ENCODE data around the gene EIF3K.
A peak's percentile ranks its signal among the peaks of the same experiment; 100 is the strongest.
"Not testable (repeated sequence)": the region's sequence is repeated elsewhere in the genome, so short reads cannot be mapped to it uniquely, and the experiment has no call there.

Gene EIF3K

DNA sequence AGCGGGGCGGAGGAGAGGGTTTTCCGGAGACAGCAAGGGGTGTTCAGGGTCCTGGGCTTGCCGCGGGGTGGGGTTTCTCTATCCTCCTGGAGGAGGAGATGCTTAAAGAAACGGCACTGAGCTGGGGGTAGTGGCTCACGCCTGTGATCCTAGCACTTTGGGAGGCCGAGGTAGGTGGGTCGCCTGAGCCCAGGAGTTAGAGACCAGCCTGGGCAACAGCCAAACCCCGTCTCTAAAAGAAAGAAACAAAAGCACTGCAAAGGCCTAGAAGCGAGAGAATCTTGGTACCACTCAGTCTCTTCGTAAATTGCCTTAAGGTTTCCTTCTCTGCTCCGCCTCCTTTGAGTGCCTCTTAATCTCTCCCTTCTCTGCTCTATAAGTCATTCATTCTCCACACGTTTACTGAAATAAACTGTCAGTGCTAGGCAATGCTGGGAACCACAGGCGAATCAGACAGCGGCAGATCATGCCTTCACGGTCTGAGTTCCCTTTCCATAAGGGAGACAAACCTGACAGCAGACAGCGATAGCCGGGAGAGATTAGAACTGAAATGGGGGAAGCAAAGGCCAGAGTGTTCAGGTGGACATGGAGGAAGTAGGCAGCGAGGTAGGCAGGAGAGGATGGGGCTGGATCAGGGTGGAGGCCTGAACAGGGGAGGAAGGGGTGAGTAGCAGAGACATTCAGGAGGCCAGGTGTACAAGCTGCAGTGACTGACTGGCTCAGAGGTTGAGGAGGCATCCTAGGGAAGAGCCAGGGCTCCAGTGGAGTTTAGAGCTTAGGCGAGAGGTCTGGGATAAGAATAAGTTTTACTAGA is 580 bp downstream of the EIF3K start:
- no peak for DNase-seq

DNA sequence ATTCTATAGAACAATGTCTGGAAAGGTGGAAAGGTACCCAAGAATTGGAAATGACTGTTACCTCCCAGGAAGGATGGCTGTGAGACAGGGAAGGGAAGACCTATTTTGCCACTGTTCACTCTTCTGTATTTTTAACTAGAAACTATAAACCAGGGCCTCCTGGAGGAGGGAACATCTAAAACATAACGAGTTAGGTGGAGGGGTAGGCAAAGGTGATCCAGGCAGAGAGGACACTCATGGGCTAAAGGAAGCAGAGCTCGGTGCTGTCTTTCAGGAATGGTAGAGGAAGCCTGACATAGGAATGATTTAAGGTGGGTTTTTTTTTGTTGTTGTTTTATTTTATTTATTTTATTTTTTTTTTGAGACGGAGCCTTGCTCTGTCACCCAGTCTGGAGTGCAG is 5.8 kb downstream of the EIF3K start:
- DNase-seq: no peak

DNA sequence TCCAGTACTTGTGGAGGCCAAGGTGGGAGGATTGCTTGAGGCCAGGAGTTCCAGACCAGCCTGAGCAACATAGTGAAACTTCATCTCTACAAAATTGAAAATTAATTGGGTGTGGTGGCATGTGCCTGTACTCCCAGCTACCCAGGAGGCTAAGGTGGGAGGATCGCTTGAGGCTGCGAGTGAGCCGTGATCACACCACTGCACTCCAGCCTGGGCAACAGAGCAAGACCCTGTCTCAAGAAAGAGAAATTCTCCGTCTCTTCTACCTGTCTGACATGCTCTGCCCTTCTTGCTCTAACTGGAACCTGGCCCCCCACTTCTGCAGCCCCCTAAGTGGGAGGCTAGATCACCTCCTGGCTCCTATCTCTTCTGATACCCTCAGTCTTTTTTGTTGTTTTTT is 7.4 kb downstream of the EIF3K start:
- no peak for DNase-seq

DNA sequence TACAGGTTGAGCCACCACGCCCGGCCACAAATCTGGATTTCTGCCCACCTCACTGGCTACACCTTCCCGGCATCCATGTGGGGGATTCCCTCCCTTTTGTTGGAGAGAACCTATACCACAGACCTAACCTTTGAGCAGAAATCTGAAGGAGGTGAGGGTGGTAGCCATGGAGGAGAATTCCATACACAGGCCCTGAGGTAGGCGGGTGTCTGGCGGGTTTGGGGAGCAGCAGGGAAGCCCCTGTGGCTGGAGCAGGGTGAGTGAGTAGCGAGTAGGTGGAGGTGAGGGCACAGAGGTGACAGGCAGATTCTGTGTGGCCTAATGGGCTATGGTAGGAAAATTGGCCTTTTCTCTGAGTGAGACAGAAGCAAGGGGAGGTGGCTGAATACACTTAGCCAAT is 10.6 kb downstream of the EIF3K start:
- DNase-seq: no peak

DNA sequence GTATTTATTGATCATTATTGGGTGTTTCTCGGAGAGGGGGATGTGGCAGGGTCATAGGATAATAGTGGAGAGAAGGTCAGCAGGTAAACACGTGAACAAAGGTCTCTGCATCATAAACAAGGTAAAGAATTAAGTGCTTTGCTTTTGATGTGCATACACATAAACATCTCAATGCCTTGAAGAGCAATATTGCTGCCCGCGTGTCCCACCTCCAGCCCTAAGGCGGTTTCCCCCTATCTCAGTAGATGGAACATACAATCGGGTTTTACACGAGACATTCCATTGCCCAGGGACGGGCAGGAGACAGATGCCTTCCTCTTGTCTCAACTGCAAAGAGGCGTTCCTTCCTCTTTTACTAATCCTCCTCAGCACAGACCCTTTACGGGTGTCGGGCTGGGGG is 12.3 kb downstream of the EIF3K start:
- DNase-seq: not testable (repeated sequence)

DNA sequence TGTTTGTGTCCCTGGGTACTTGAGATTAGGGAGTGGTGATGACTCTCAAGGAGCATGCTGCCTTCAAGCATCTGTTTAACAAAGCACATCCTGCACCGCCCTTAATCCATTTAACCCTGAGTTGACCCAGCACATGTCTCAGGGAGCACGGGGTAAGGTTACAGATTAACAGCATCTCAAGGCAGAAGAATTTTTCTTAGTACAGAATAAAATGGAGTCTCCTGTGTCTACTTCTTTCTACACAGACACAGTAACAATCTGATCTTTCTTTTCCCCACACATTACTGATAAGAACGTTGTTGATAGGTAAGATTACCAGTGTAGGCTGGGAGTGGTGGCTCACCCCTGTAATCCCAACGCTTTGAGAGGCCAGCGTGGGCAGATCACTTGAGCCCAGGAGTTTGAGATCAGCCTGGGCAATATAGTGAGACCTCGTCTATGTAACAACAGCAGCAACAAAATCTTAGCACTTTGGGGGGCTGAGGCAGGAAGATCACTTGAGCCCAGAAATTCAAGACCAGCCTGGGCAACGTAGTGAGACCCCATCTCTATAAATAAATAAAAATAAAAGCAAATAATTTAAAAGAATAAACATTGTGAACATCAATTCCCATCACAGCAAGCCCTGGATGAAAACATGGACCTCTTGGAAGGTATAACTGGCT is 13.0 kb downstream of the EIF3K start:
- DNase-seq: not testable (repeated sequence)

DNA sequence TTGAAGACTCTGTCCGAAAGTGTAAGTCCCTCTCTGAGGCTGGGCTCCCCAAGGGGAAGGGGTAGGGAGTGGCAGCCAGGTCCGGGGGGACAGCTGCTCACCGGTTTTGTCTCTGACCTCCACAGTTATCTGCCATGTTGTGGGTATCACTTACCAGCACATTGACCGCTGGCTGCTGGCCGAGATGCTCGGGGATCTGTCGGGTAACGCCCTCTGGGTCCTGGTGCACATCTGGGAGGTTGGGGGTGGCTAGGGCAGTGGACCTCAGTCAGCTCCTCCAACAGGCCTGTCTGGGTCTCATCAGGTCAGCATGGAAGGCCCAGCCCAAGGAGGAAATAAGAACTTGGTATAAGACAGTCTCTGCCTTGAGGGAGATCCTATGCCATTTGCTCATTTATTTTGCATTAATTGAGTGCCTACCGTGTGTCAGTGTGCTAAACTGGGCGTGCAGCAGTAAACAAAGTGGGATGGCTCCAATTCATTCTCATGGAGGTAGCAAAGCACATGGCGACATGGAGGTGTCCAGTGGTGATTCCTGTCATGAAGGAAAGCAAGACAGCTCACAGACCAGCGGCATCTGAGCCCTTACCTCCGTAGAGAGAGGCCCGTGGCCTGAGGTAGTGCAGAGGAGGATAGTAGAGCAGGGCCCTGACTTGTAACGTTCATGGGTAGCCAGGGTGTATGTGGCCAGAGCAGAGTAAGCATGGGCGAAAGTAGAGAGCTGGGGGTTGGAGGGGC is 13.7 kb downstream of the EIF3K start:
- DNase-seq: no peak

DNA sequence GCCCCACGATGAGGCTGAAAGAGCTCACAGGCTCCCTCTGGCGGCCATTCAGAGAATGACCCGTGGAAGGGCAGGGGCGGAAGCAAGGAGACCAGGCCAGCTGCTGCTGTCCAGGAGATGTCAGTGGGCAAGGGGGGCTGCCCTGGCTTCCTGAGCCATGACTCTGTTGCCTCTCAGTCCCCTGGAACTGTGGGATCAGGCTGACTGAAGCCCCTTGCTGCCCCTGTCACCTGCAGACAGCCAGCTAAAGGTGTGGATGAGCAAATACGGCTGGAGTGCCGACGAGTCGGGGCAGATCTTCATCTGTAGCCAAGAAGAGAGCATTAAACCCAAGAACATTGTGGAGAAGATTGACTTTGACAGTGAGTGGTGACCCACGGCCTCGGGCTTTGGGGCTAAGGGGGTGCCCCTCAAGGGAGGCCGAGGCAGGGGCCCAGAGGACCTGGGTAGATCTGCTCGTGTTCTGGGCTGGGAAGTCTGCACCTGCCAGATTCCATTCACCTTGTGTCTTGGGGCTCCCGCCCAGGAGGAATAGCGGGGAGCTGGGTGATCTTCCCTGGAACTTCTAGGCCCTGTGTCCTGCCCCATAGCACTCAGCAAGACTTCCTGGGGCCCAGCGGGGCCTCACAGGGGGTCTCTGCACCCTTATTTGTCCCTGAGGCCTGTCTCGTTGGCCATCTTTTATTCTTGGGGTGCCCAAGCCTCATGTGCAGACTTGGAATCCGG is 15.9 kb downstream of the EIF3K start:
- no peak for DNase-seq

DNA sequence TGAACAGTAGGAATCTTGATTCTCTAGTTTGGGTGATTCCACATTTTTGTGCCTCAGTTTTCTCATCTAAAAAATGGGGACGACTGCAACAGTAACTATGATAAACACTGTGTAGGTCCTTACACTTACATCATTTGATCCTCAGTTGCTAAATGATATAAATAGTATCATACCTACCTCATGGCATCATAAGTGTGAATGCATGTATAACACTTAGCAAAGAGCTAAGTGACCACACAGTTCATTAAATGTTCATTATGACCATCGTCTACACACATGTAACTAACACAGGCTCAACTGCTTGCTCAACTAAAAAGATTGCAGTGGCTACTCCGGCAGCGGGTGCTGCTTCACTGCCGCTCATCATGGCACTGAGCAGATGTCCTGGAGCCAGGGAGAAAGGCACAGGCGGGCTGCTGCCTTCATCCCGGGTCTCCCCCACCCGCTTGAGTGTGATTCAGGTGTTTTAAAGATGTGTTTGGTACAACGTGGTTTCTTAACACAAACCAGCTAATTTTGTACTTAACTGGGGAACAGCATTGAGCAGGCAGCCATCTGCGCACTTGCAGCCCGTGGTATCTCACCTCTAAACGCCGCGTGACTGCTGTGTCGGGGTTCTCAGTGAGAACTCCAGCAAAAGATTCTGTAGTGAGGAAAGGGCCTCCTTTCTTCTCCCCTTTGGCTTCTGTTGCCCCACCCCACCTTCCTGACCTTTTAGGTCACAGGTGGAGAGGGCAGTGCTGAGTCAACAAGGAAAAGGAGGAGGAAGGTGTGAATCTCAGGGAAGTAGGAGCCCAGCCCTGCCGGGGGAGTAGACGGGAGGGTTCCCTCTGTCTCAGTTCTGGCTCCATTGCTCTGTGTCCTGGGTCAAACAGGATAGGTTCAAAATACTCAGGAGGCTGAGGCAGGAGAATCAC is 16.8 kb downstream of the EIF3K start:
- no peak for DNase-seq

DNA sequence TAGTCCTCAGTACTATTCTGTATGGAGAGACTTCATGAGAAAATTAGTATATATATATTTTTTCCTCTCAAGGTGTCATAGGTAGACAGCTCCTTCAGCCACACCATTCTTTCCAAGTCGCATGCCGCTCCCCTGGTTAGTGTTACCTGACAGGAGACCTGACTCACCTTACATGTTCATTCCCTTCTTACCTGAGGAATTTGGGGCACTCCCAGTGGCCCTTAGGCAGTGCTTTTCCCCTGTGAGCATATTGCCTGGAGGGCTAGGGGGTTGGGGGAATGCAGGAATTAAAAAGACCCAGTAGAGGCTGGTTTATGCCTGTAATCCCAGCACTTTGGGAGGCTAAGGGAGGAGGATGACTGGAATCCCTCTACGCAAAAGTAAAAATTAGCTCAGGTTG is 19.5 kb downstream of the EIF3K start:
- no peak for DNase-seq

DNA sequence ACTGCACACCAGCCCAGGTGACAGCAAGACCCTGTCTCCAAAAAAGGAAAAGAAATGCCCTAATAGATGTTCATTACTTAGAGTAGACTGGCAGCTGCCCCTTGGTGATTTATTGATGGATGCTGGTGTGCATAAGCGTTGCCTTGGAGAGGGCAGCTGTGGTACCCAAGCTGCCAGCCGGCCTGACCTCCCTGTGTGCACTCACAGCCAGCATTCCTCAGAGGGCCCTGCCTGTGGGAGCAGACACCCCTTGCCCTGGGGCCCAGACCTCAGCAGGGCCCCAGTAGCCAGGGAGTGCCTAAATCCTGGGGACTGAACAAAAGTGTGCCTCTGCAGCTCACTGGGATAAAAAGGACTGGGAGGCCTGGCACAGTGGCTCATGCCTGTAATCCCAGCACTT is 20.7 kb downstream of the EIF3K start:
- DNase-seq: no peak

DNA sequence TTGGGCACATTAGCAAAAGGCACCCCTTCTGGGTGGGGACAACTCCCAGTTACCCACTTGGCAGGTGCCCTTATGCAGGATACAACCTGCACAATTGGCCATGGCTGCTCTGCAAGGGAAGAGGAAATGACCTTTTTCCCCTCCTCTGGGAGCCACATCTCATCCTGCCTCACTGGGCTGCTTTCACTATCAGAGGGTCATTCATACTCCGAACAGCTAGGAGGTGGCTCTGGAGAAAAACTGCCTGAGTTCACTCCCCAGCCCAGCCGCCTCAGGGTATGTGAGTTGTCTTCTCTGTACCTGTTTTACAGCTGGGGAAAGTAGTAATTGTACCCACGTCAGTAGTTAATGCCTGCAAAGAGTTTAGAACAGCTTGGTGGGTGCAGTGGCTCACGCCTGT is 21.4 kb downstream of the EIF3K start:
- no peak for DNase-seq

DNA sequence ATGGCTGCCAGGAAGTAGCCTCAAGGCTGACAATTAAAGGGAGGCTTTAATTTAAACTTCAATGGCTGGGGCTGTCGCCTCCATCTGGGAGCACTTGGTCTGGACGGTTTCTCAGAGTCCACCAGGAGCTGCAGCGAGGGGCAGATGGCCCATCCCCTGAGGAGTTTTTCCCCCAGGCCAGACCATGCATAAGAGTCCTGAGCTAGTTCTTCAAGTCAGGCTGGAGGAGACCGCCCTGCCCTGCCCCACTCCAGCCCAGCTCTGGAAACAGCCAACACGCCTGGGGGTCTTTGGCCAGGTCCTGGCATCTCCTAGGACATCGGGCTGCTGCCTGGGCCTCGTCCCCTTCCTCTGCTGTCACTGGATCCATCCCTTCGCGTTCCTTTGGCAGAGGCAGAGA is 23.2 kb downstream of the EIF3K start:
- no peak for DNase-seq

DNA sequence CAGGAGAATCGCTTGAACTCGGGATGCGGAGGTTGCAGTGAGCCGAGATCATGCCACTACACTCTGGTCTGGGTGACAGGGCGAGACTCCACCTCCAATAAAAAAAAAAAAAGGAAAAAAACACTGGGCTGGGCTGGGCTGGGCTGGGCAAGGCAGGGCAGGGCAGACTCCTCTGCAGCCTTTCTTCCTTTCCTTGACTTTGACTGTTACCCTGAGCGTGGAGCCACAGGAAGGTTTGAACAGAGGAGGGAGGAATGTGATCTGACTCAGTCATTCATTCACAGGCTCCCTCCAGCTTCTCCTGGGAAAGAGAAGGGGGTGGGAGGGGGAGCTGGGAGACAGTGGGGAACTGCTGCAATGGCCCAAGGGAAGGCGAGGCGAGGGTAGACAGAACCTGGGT is 25.7 kb downstream of the EIF3K start:
- DNase-seq: no peak

DNA sequence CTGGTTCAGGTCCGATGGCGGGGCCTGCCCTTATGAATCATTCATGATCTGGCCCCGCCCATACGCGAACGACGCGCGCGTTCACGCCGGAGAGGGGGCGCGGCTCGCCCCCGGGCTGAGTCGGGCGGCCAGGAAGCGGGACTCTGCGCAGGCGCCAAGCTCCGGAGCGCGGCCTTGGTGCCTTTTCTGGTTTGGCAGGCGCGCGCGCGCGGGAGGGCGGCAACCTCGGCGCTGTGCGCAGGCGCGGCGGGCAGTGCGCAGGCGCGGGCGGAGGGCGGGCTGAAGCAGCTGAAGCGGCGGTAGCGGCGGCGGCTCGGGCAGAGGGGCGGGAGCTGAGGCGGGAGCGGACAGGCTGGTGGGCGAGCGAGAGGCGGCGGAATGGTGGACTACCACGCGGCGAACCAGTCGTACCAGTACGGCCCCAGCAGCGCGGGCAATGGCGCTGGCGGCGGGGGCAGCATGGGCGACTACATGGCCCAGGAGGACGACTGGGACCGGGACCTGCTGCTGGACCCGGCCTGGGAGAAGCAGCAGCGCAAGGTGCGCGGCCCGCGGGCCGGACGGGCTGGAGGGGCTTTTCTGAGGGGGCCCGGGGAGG is 28.5 kb downstream of the EIF3K start, which contains the start of gene ACTN4:
TSS of gene ACTN4 (plus strand) at position 282 of the 598 bp plus-strand sequence. CDS start at position 379, 97 bp downstream.
- DNase-seq: peak; percentile 86

DNA sequence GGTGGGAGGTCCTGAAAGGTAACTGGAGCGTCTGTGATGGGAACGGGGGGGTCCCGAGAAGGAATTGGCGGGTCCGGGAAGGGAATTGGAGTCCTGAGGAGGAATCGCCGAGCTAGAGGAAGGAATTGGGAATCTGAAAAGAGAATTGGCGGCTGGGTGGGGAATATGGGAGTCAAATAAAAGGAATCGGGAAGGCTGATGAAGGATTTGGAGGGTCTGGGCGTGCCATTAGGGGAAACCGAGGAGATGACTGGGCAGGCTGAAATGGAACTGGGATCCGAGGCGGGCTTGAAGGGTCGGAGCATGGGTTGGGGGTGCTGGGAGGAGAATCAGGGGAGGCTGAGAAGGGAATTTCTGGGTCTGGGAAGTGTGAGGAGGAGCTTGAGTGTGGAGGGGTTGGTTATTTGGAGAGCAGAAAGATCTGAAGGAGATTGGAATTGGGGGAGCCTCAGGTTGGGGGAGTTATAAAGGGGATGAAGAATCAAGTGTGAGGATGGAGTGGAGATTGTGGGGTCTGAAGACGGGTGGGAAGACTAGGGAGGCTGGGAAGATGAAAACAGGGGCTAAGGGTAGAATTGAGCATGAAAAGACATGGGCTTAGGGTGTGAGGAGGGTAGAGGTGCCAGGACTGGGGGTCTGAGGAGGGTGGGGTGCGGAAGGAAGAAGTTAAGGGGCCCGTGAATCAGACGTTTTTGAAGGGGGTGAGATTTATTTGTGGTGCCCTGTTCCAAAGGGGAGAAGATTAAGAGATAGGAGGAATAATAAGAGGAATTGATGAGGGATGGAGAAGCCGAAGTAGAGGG is 29.2 kb downstream of the EIF3K start:
- no peak for DNase-seq

DNA sequence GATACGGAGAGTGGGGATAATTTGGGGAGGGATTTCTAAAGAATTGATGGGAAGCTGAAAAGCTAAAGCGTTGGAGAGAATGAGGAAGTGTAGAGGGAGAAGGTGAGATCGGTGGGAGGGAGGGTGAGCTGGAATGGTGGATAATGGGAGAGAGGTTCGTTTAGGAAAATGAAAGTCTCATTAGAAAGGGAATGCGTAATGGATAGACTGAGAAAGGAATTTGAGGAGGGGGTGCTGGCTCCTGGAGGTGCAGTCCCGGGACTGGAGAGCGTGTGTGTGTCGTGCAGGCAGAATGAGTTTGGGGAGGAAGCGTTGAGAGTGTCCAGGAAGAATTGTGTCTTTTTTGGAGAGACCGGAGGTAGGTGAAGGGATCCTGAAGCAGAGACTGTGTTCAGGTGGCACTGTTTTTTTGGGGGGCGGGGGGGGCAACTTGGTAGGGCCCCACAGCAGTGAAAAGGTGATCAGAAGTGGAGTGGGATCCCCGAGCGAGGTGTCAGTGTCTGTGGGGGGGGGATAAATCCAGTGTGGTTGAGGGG is 29.8 kb downstream of the EIF3K start:
- DNase-seq: no peak

DNA sequence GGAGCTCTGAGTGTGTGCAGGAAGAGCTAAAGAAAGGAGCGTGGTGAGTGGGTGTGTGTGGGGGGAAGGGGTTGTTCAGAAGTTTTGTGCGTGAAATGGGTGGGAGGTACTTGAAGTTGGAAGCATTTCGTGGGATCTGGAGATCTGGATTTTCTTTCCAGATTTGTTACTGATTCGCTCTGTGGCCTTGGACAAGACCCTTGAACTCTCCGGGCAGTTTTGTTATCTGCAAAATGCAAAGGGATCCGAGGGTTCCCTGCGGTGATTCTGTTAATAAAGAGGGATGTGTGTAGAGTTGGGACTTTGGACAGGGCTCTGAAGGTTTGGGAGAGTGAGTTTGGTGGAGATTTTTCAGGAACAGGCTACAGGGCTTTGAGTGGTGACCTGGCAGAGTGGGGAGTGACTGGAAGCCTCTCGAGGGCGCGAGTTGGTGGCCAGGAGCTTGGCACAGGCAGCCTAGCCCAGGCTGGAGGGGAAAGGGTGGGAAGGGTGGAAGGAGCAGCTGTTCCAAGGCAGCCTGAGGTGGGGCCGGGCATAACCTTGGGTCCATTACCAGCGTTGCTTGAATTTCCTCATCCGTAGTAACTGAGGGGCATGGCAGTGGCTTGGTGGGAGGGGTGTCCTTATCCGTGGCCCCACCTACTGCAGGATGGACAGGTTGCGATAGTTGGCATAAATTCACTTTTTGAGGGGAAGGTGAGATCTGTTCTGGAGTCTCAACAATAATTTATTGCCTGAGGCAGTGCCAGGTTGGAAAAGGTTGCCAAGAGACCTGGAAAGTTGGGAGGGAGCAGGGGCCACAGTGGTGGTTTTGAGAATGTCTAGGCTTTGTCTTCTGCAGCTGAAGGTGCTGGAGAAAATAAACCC is 30.6 kb downstream of the EIF3K start:
- DNase-seq: no peak

DNA sequence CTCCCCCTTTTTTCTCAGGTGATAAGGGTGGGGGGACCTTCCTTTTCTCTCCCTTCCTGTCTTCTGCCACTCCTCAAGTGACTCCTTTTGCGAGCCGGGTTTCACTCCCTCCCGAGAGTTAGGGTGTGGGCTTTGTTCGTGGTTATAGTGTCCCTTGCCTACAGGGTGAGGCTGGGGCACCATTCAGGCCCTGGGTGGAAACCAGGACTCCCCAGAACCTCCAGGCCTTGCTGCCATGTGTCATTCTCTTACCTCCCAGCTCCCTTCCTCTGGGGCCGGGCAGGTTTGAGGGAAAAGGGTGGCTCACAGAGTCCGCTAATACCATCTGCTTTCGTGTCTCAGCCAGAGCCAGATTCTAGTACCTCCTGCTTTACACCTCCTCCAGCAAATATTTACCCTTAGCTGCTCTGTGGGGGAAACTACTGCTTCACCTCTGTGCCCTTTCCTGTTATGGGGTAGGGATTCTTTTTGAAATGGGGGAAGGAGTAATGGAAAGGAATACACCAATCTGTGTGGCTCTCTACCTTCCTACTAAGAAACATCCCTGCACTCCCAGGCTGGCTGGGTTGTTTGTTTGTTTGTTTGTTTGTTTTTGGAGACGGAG is 31.3 kb downstream of the EIF3K start:
- no peak for DNase-seq

All from NCI-H1048 (cell line).